CD14-positive monocyte (primary cell): ENCODE measurements around the gene FYB2. TPM values are rescaled to one million over a fixed set of nuclear protein-coding genes. Genes with fewer than 3 reads are reported as not detected.

ENCODE experiments used
- DNase-seq, 3 donors: peaks; one replicate each; pipeline ENCODE4 v3.0.0-alpha.2; 2011 to 2022
- H2AFZ ChIP-seq: 2 replicates; pipeline ENCODE4 v1.6.0; 2012; ENCODE audit warnings: mild to moderate bottlenecking, low read depth, low read length, inconsistent platforms; ENCODE audit not compliant: insufficient read depth, poor library complexity, severe bottlenecking
- H3K27ac ChIP-seq, 2 donors: 1 replicate in 1 of 2; 2 replicates in 1 of 2; pipeline ENCODE4 v1.5.1; 2012 to 2013; ENCODE audit warnings: low read length in 2 of 2, control low read depth in 1 of 2, inconsistent platforms in 1 of 2, low read depth in 1 of 2, mild to moderate bottlenecking in 1 of 2
- H3K27me3 ChIP-seq, 2 donors: one replicate each; pipeline versions ENCODE4 v1.6.0 to v1.6.1; 2011 to 2013; ENCODE audit warnings: low read length in 2 of 2; ENCODE audit not compliant: control insufficient read depth in 2 of 2, insufficient read depth in 2 of 2
- H3K36me3 ChIP-seq, 2 donors: replicated peaks in 1 of 2; 1 replicate in 1 of 2; 2 replicates in 1 of 2; pipeline versions ENCODE4 v1.5.1 to v1.6.1; 2012 to 2013; ENCODE audit warnings: low read length in 2 of 2, control low read depth in 1 of 2, inconsistent platforms in 1 of 2, mild to moderate bottlenecking in 1 of 2; ENCODE audit not compliant: insufficient read depth in 2 of 2, control insufficient read depth in 1 of 2
- H3K4me1 ChIP-seq, 2 donors: 1 replicate in 1 of 2; 2 replicates in 1 of 2; pipeline versions ENCODE4 v1.5.1 to v1.6.1; 2012 to 2013; ENCODE audit warnings: low read length in 2 of 2, control low read depth in 1 of 2, inconsistent platforms in 1 of 2, mild to moderate bottlenecking in 1 of 2, moderate library complexity in 1 of 2; ENCODE audit not compliant: insufficient read depth in 2 of 2, control insufficient read depth in 1 of 2
- H3K4me2 ChIP-seq: replicated peaks from 2 replicates; pipeline ENCODE3; 2012; ENCODE audit warnings: low read length, moderate library complexity, mild to moderate bottlenecking; ENCODE audit not compliant: poor library complexity, severe bottlenecking; ENCODE audit errors: extremely low read depth
- H3K4me3 ChIP-seq, 3 experiments: fragments of 200-600 bp in 1 of 3; sonication (generic) in 1 of 3; replicated peaks in 1 of 3; 1 replicate in 2 of 3; 2 replicates in 1 of 3; pipeline ENCODE4 v1.5.1; 2011 to 2013; ENCODE audit warnings: low read length in 3 of 3, mild to moderate bottlenecking in 3 of 3, control low read depth in 2 of 3, low read depth in 2 of 3, inconsistent platforms in 1 of 3, moderate library complexity in 1 of 3
- H3K79me2 ChIP-seq: 2 replicates; pipeline ENCODE4 v1.6.0; 2012; ENCODE audit warnings: mild to moderate bottlenecking, control low read depth, inconsistent platforms, low read length, moderate library complexity; ENCODE audit not compliant: insufficient read depth
- H3K9ac ChIP-seq: 2 replicates; pipeline ENCODE4 v1.6.0; 2017; ENCODE audit warnings: low read length, mild to moderate bottlenecking; ENCODE audit not compliant: insufficient read depth, poor library complexity, severe bottlenecking
- H3K9me3 ChIP-seq, 2 donors: replicated peaks in 1 of 2; 1 replicate in 1 of 2; 2 replicates in 1 of 2; pipeline versions ENCODE4 v1.5.1 to v1.6.1; 2012 to 2013; ENCODE audit warnings: low read length in 2 of 2, control low read depth in 1 of 2; ENCODE audit not compliant: control insufficient read depth in 1 of 2, insufficient read depth in 1 of 2
- H4K20me1 ChIP-seq: 2 replicates; pipeline ENCODE4 v1.6.0; 2012; ENCODE audit warnings: mild to moderate bottlenecking, low read length, control low read depth, moderate library complexity; ENCODE audit not compliant: insufficient read depth
- H3K27ac Mint-ChIP-seq, 7 donors: one replicate each; pipeline ENCODE4 v1.8.0; 2020; ENCODE audit warnings: mild to moderate bottlenecking in 7 of 7, mixed read lengths in 7 of 7, moderate library complexity in 6 of 7, inconsistent platforms in 2 of 7
- H3K27me3 Mint-ChIP-seq, 3 donors: one replicate each; pipeline ENCODE4 v1.8.0; 2021 to 2022; ENCODE audit warnings: low read depth in 3 of 3, mild to moderate bottlenecking in 3 of 3, mixed read lengths in 3 of 3, moderate library complexity in 3 of 3, inconsistent platforms in 1 of 3
- H3K36me3 Mint-ChIP-seq, 2 donors: one replicate each; pipeline ENCODE4 v1.8.0; 2020; ENCODE audit warnings: mixed read lengths in 2 of 2, inconsistent platforms in 1 of 2, mild to moderate bottlenecking in 1 of 2
- H3K4me1 Mint-ChIP-seq: one replicate; pipeline ENCODE4 v1.8.0; 2020; ENCODE audit warnings: mild to moderate bottlenecking, mixed read lengths
- H3K4me3 Mint-ChIP-seq, 2 donors: one replicate each; pipeline ENCODE4 v1.8.0; 2020; ENCODE audit warnings: mild to moderate bottlenecking in 2 of 2, mixed read lengths in 2 of 2, moderate library complexity in 1 of 2
- H3K9me3 Mint-ChIP-seq, 7 donors: one replicate each; pipeline ENCODE4 v1.8.0; 2020 to 2022; ENCODE audit warnings: mixed read lengths in 7 of 7, mild to moderate bottlenecking in 6 of 7, moderate library complexity in 6 of 7, inconsistent platforms in 2 of 7
- CTCF ChIP-seq: fragments of 200-600 bp; IDR thresholded peaks from one replicate; pipeline ENCODE4 v1.8.0; 2022; ENCODE audit warnings: antibody characterized with exemption, mild to moderate bottlenecking
- WGBS: methylation state at CpG from one replicate; pipeline ENCODE4 v1.1.5; 2013; ENCODE audit warnings: missing lambda C conversion rate; ENCODE audit not compliant: insufficient coverage; 5-methylcytosine and 5-hydroxymethylcytosine counted together
- intact Hi-C, 2 donors: fragments of 100-400 bp; cut with micrococcal nuclease; formaldehyde crosslinking; loops; one replicate each; pipeline versions ENCODE4 v1.15.0 to v1.15.1; 2023
- polyA plus RNA-seq, 3 donors: library from polyadenylated mRNA; depleted of rRNA in 1 of 3; unstranded in 2 of 3; stranded (reverse) in 1 of 3; fragments of 300-500 nt in 2 of 3; fragments of >200 nt in 1 of 3; fragmentation: Illumina TruSeq in 2 of 3; gene quantifications; 1 replicate in 2 of 3; 2 replicates in 1 of 3; pipeline ENCODE4 v1.2.3, GENCODE V29; 2012 to 2021

The FYB2 gene
- polyA plus RNA-seq, 3 donors: not detected

GRCh38 chr1:56703747-56704146 lies 115.5 kb downstream of the FYB2 start:
- Mint-ChIP-seq H3K9me3 (peaks cover 0 to 9% (median 0%) of the 10 kb centered on the region in 7 donors), H3K4me3 (no peak overlapping the region), H3K4me1 (no peaks in the 10 kb centered on the region), H3K27ac (no peak overlapping the region), H3K36me3 (no peaks in the 10 kb centered on the region), H3K27me3 (peaks cover 0 to 5% (median 4%) of the 10 kb centered on the region in 3 donors)
- no peaks in the 10 kb centered on the region for H4K20me1 ChIP-seq
- H3K27ac ChIP-seq: no peak overlapping the region
- H3K9ac ChIP-seq: no peak overlapping the region
- H3K79me2 ChIP-seq: no peaks in the 10 kb centered on the region
- no peak for DNase-seq
- H3K27me3 ChIP-seq: no peaks in the 10 kb centered on the region
- intact Hi-C loops: loop anchor here in 1 of 2 donors (10.0 kb wide), 1 partner anchor 1329 kb away; no protein-coding TSS in a partner anchor
- TF ChIP-seq CTCF: no peak
- no peak overlapping the region for H3K4me3 ChIP-seq
- H3K9me3 ChIP-seq: no peaks in the 10 kb centered on the region
- H3K4me1 ChIP-seq: no peaks in the 10 kb centered on the region
- H2AFZ ChIP-seq: no peak overlapping the region
- WGBS: no CpG with 5 or more reads among the region's 1 CpG
- no peak overlapping the region for H3K4me2 ChIP-seq
- H3K36me3 ChIP-seq: no peaks in the 10 kb centered on the region

- no peaks in the 10 kb centered on the region for H3K4me1 ChIP-seq
- no peak for TF ChIP-seq CTCF
- H3K79me2 ChIP-seq: no peaks in the 10 kb centered on the region
- no peak overlapping the region for H3K9ac ChIP-seq
- Mint-ChIP-seq H3K36me3 (no peaks in the 10 kb centered on the region), H3K4me1 (no peaks in the 10 kb centered on the region), H3K9me3 (peaks cover 0 to 8% (median 0%) of the 10 kb centered on the region in 7 donors), H3K4me3 (no peak overlapping the region), H3K27me3 (no peaks in the 10 kb centered on the region), H3K27ac (no peak overlapping the region)
- H3K4me3 ChIP-seq: no peak overlapping the region
- H3K4me2 ChIP-seq: no peak overlapping the region
- H2AFZ ChIP-seq: no peak overlapping the region
- H3K27me3 ChIP-seq: no peaks in the 10 kb centered on the region
- H3K27ac ChIP-seq: no peak overlapping the region
- no peaks in the 10 kb centered on the region for H3K36me3 ChIP-seq
- no CpG with 5 or more reads among the region's 3 CpGs for WGBS
- no peak for DNase-seq
- H4K20me1 ChIP-seq: no peaks in the 10 kb centered on the region
- H3K9me3 ChIP-seq: no peaks in the 10 kb centered on the region
- intact Hi-C loops: no loop called here
These were observed 122.5 kb downstream of the FYB2 start for GRCh38 chr1:56696663-56697062.
